Thyroid gland (tissue), 4 donors: ENCODE measurements around the gene ZDHHC5. TPM values are rescaled to one million over a fixed set of nuclear protein-coding genes. Genes with fewer than 3 reads are reported as not detected.
"Not testable (repeated sequence)": the region's sequence is repeated elsewhere in the genome, so short reads cannot be mapped to it uniquely, and the experiment has no call there.

Experiments used
- DNase-seq, 2 donors: peaks; one replicate each; pipeline ENCODE4 v3.0.0-alpha.2; 2019
- H3K27ac ChIP-seq, 3 donors: fragments of 200-600 bp; sonication (generic); 1 replicate in 2 of 3; 2 replicates in 1 of 3; pipeline ENCODE4 v1.5.1; 2016 to 2019; ENCODE audit warnings: mild to moderate bottlenecking in 1 of 3, moderate library complexity in 1 of 3
- H3K27me3 ChIP-seq: fragments of 200-600 bp; sonication (generic); one replicate; pipeline ENCODE4 v1.5.1; 2019
- H3K36me3 ChIP-seq, 2 donors: fragments of 200-600 bp; sonication (generic); one replicate each; pipeline ENCODE4 v1.5.1; 2016 to 2019
- H3K4me1 ChIP-seq, 2 donors: fragments of 200-600 bp; sonication (generic); one replicate each; pipeline ENCODE4 v1.5.1; 2017 to 2019
- H3K4me3 ChIP-seq, 3 donors: fragments of 200-600 bp; sonication (generic); replicated peaks in 1 of 3; 1 replicate in 2 of 3; 2 replicates in 1 of 3; pipeline ENCODE4 v1.5.1; 2016; ENCODE audit warnings: mild to moderate bottlenecking in 1 of 3
- H3K9me3 ChIP-seq: fragments of 200-600 bp; sonication (generic); one replicate; pipeline ENCODE4 v1.5.1; 2017
- POLR2A ChIP-seq, 2 donors: fragments of 450-650 bp; IDR thresholded peaks; one replicate each; pipeline ENCODE4 v1.6.1; 2017; ENCODE audit warnings: antibody characterized with exemption in 2 of 2, mild to moderate bottlenecking in 2 of 2, moderate library complexity in 1 of 2
- WGBS, 2 donors: methylation state at CpG; one replicate each; pipeline ENCODE4 v1.1.5; 2017; 5-methylcytosine and 5-hydroxymethylcytosine counted together
- intact Hi-C: fragments of 100-400 bp; cut with DNase I; formaldehyde crosslinking; loops from one replicate; pipeline ENCODE4 v1.15.1; 2023
- total RNA-seq, 4 donors: library from RNA; depleted of rRNA; stranded (reverse); fragments of >200 nt; gene quantifications; one replicate each; pipeline ENCODE4 v1.2.3, GENCODE V29; 2016
- TF ChIP-seq, protein P1 (sequence below), 6 experiments: fragments of 200-600 bp in 3 of 6; fragments of 450-650 bp in 3 of 6; sonication (generic) in 3 of 6; IDR thresholded peaks; one replicate each; pipeline ENCODE4 v1.5.1; 2016 to 2019; ENCODE audit warnings: antibody characterized with exemption in 6 of 6, mild to moderate bottlenecking in 2 of 6, inconsistent platforms in 1 of 6, moderate library complexity in 1 of 6

The ZDHHC5 gene
- total RNA-seq, 4 donors from 2014 or later, result 55.5 to 77.5 (median 71.6) TPM

DNA sequence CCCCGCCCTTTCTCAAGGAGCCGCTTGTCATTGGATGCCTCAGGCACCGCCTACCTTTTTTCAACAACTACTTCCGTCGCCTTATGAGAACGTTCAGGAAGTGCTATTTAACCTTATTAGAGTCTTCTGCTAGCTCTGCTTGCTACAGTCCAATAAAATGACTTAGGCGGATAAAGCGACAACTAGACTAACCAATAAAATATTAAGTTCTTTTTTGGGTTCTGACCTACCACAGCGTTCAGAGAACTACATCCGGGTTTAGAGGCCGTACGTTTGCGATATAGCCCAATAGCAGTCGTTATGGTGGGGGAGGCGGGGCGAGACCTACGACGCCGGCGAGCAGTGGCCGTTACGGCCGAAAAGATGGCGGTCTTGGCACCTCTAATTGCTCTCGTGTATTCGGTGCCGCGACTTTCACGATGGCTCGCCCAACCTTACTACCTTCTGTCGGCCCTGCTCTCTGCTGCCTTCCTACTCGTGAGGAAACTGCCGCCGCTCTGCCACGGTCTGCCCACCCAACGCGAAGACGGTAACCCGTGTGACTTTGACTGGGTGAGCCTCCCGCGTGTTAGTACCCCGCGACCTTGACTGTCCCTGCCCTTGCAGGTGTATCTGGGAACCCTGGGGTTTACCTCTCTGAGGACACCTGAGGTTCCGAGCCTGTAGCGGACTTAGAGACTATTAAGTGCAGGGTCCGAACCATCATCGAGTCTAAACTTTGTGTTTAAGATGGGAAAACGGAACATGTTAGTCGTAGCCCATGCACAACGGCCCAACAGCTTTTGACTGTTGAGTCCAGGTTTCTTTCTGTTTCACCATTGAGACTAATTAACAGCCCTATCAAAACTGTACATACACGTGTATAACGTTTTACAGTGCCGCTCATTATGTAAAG is 44.6 kb downstream of the ZDHHC5 start, which contains the start of gene TMX2:
TSS of gene TMX2 (plus strand) at position 338 of the 895 bp plus-strand sequence. CDS start at position 364, 26 bp downstream.
- H3K27me3 ChIP-seq, result no peaks in the 10 kb centered on the region
- no peaks in the 10 kb centered on the region for H3K36me3 ChIP-seq
- peaks cover 21 to 22% of the 10 kb centered on the region in 2 donors for H3K4me1 ChIP-seq
- WGBS, 2 donors, result 0% methylated on average over 51 to 52 of the region's 53 CpGs
- intact Hi-C loops, result loop anchor here (5.0 kb wide), 1 partner anchor 35 kb away; no protein-coding TSS in a partner anchor
- peak; percentile 94 to 96 for DNase-seq
- H3K4me3 ChIP-seq, result peak within 1 kb of the TSS; percentile 49 to 78 (median 55)
- TF ChIP-seq, protein P1, sequence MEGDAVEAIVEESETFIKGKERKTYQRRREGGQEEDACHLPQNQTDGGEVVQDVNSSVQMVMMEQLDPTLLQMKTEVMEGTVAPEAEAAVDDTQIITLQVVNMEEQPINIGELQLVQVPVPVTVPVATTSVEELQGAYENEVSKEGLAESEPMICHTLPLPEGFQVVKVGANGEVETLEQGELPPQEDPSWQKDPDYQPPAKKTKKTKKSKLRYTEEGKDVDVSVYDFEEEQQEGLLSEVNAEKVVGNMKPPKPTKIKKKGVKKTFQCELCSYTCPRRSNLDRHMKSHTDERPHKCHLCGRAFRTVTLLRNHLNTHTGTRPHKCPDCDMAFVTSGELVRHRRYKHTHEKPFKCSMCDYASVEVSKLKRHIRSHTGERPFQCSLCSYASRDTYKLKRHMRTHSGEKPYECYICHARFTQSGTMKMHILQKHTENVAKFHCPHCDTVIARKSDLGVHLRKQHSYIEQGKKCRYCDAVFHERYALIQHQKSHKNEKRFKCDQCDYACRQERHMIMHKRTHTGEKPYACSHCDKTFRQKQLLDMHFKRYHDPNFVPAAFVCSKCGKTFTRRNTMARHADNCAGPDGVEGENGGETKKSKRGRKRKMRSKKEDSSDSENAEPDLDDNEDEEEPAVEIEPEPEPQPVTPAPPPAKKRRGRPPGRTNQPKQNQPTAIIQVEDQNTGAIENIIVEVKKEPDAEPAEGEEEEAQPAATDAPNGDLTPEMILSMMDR (IDR thresholded peaks at IDR 0.05), result no peak
- TF ChIP-seq POLR2A (IDR thresholded peaks at IDR 0.05), result no peak
- H3K27ac ChIP-seq, result peak within 1 kb of the TSS; percentile 40 to 93 (median 71)
- no peaks in the 10 kb centered on the region for H3K9me3 ChIP-seq

DNA sequence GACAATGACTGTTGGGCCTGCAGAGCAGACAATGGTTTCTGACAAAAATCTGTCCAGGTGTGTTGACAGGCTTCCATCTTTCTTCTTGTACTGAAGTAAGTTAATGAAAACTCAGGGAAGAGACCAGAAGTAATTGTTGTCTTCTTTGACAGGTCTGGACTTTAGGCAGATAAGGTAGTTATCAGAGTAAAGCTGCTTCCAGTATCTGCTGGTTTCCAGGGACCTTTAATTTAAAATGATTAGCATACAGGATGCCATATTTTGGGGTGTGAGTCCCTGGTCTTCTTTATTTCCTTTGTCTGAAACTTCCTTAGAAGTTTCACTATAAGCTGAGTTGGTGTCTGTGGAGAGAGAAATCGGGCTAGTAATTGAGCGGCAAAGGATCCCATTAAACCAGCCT is 45.9 kb downstream of the ZDHHC5 start:
- WGBS, 2 donors, result 93 to 95% methylated on average over 2 of the region's 2 CpGs

DNA sequence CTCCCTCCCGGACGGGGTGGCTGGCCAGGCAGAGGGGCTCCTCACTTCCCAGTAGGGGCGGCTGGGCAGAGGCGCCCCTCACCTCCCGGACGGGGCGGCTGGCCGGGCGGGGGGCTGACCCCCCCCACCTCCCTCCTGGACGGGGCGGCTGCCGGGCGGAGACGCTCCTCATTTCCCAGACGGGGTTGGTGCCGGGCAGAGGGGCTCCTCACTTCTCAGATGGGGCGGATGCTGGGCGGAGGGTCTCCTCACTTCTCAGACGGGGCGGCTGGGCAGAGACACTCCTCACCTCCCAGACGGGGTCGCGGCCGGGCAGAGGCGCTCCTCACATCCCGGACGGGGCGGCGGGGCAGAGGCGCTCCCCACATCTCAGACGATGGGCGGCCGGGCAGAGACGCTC is 48.8 kb downstream of the ZDHHC5 start:
- H3K4me1 ChIP-seq, result peaks cover 13 to 15% of the 10 kb centered on the region in 2 donors
- intact Hi-C loops, H3K27ac ChIP-seq, H3K36me3 ChIP-seq, H3K9me3 ChIP-seq, H3K4me3 ChIP-seq, DNase-seq, H3K27me3 ChIP-seq: not testable (repeated sequence)
- 94% methylated on average over 20 of the region's 34 CpGs; no CpG with 5 or more reads in 1 of the 2 donors for WGBS, 2 donors

More for the DNA sequence above, 45.9 kb downstream of the ZDHHC5 start:
- intact Hi-C loops, result loop anchor here (5.0 kb wide), 1 partner anchor 37 kb away; no protein-coding TSS in a partner anchor
- Histone ChIP-seq H3K27me3 (no peaks in the 10 kb centered on the region), H3K27ac (no peak overlapping the region), H3K4me3 (no peak overlapping the region), H3K4me1 (peaks cover 21 to 22% of the 10 kb centered on the region in 2 donors), H3K9me3 (no peaks in the 10 kb centered on the region), H3K36me3 (peaks cover 0 to 3% of the 10 kb centered on the region in 2 donors)
- TF ChIP-seq, protein P1 (IDR thresholded peaks at IDR 0.05), result no peak
- TF ChIP-seq POLR2A (IDR thresholded peaks at IDR 0.05), result no peak
- no peak for DNase-seq

DNA sequence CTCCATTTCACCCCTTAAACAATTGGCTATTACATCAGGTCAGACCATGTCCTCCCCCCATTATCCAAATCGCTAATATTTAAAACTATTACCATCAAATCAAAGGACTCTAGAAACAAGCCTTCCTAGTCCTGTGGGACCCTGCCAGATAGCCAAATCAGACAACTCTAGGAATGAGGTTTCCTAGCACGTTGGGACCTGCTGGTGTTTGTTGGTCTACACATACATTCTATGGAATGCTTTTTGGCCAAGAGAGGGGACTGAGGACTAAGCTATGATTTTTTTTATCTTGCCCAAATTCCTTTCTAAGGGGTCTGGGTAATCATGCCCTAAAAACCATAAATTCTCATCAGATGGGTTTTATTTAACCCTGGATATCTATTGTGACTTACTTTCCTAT is 59.3 kb downstream of the ZDHHC5 start:
- Histone ChIP-seq H3K9me3 (no peaks in the 10 kb centered on the region), H3K27ac (no peak overlapping the region), H3K4me1 (no peaks in the 10 kb centered on the region), H3K27me3 (no peaks in the 10 kb centered on the region), H3K4me3 (no peak overlapping the region), H3K36me3 (no peaks in the 10 kb centered on the region)
- intact Hi-C loops, result no loop called here
- DNase-seq, result no peak
- WGBS, 2 donors, result 73 to 93% methylated on average over 2 of the region's 2 CpGs
- no peak for TF ChIP-seq POLR2A (IDR thresholded peaks at IDR 0.05)
- TF ChIP-seq, protein P1 (IDR thresholded peaks at IDR 0.05), result no peak

DNA sequence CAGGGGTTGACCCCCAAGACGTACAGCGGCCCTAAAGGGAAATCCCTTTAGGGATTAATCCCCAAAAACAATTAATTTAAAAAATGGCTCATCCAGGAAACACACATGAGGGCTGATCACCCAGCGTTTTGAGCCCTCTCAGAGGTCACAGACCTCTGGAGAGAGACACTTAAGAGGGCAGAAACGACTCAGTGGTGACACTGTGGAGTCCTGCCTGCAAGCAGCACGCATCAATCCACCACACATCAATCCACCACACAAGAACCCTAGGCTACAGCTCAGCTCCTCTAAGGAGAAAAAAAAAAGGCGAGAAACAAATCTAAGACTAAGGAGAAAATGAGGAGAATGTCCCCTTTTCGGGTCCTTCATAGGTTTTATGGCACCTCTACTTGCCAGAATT is 60.9 kb downstream of the ZDHHC5 start:
- 70 to 74% methylated on average over 7 of the region's 7 CpGs for WGBS, 2 donors
- Histone ChIP-seq H3K4me1 (no peaks in the 10 kb centered on the region), H3K36me3 (no peaks in the 10 kb centered on the region), H3K9me3 (no peaks in the 10 kb centered on the region), H3K4me3 (no peak overlapping the region), H3K27me3 (no peaks in the 10 kb centered on the region), H3K27ac (no peak overlapping the region)
- intact Hi-C loops, result no loop called here
- DNase-seq, result no peak
- TF ChIP-seq, protein P1 (IDR thresholded peaks at IDR 0.05), result no peak
- TF ChIP-seq POLR2A (IDR thresholded peaks at IDR 0.05), result no peak
